Osteocyte (in vitro differentiated cells): ENCODE results near the gene PROM1. TPM values are rescaled to one million over a fixed set of nuclear protein-coding genes. Genes with fewer than 3 reads are reported as not detected.

Source experiments
- DNase-seq: peaks from one replicate; pipeline ENCODE4 v3.0.0; 2021; ENCODE audit warnings: mixed read lengths; ENCODE audit not compliant: unreplicated experiment; ENCODE audit errors: extremely low spot score
- H3K27ac Mint-ChIP-seq: one replicate; pipeline ENCODE4 v1.8.0; 2021; ENCODE audit warnings: mild to moderate bottlenecking, mixed read lengths; ENCODE audit not compliant: unreplicated experiment
- H3K27me3 Mint-ChIP-seq: one replicate; pipeline ENCODE4 v1.8.0; 2021; ENCODE audit warnings: mixed read lengths; ENCODE audit not compliant: unreplicated experiment
- H3K36me3 Mint-ChIP-seq: one replicate; pipeline ENCODE4 v1.8.0; 2021; ENCODE audit warnings: mixed read lengths; ENCODE audit not compliant: unreplicated experiment
- H3K4me1 Mint-ChIP-seq: one replicate; pipeline ENCODE4 v1.8.0; 2021; ENCODE audit warnings: mixed read lengths; ENCODE audit not compliant: unreplicated experiment
- H3K4me3 Mint-ChIP-seq: one replicate; pipeline ENCODE4 v1.8.0; 2021; ENCODE audit warnings: mild to moderate bottlenecking, moderate library complexity, mixed read lengths; ENCODE audit not compliant: unreplicated experiment
- H3K9me3 Mint-ChIP-seq: one replicate; pipeline ENCODE4 v1.8.0; 2021; ENCODE audit warnings: mixed read lengths; ENCODE audit not compliant: unreplicated experiment
- long read RNA-seq: library from polyadenylated mRNA; unstranded; transcript quantifications from one replicate; pipeline ENCODE4 v2.0.0, GENCODE V29; 2021
- total RNA-seq: library from RNA; stranded (reverse); gene quantifications from 2 replicates; pipeline ENCODE4 v1.2.1, GENCODE V29; 2021
- TF ChIP-seq, protein P1 (sequence below): fragments of 200-600 bp; sonication (generic); IDR thresholded peaks from 2 replicates; pipeline ENCODE4 v1.5.0; 2021; ENCODE audit warnings: antibody characterized with exemption, mild to moderate bottlenecking, moderate library complexity

PROM1 gene
- not detected in 2 replicates for total RNA-seq
- long read RNA-seq, result 0 reads

GRCh38 chr4:16083241-16084191 lies at the start of gene PROM1:
Gene PROM1, minus strand, starts transcription at chr4:16084023. Its CDS starts 8,117 bp downstream, at chr4:16075906.
- no peaks in the 10 kb centered on the region for H3K9me3 Mint-ChIP-seq
- H3K36me3 Mint-ChIP-seq, result no peaks in the 10 kb centered on the region
- TF ChIP-seq, protein P1, sequence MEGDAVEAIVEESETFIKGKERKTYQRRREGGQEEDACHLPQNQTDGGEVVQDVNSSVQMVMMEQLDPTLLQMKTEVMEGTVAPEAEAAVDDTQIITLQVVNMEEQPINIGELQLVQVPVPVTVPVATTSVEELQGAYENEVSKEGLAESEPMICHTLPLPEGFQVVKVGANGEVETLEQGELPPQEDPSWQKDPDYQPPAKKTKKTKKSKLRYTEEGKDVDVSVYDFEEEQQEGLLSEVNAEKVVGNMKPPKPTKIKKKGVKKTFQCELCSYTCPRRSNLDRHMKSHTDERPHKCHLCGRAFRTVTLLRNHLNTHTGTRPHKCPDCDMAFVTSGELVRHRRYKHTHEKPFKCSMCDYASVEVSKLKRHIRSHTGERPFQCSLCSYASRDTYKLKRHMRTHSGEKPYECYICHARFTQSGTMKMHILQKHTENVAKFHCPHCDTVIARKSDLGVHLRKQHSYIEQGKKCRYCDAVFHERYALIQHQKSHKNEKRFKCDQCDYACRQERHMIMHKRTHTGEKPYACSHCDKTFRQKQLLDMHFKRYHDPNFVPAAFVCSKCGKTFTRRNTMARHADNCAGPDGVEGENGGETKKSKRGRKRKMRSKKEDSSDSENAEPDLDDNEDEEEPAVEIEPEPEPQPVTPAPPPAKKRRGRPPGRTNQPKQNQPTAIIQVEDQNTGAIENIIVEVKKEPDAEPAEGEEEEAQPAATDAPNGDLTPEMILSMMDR, result no peak
- peaks cover 80% of the 10 kb centered on the region for H3K27me3 Mint-ChIP-seq
- DNase-seq, result no peak
- H3K4me1 Mint-ChIP-seq, result peaks cover 17% of the 10 kb centered on the region
- peak within 1 kb of the TSS; percentile 71 for H3K4me3 Mint-ChIP-seq
- no peak within 1 kb of the TSS for H3K27ac Mint-ChIP-seq

- Mint-ChIP-seq H3K4me3 (no peak overlapping the region), H3K9me3 (peaks cover 8% of the 10 kb centered on the region), H3K27me3 (peaks cover 41% of the 10 kb centered on the region), H3K36me3 (no peaks in the 10 kb centered on the region), H3K4me1 (no peaks in the 10 kb centered on the region), H3K27ac (no peak overlapping the region)
- DNase-seq, result no peak
- TF ChIP-seq, protein P1, result no peak
Observed at GRCh38 chr4:16133406-16133805, 49.6 kb upstream of the PROM1 start.

DNA sequence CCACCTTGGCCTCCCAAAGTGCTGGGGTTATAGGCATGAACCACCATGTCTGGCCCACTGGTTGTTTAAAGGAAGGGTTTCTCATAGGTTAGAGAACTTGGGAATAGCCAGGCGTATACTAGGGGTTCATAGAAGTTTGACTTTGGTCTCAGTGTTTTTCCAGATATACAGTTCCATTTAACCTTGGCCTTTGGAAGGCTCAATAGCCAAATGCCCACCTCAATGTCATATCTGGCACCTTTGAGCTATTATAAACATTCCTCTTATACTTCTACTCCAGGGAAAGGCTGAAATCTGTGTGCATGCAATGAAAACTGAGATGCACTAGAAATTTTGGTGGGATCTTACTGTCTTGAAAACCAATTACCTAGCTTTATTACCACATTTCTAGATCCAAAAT lies 47.5 kb upstream of the PROM1 start:
- Mint-ChIP-seq H3K4me3 (no peak overlapping the region), H3K27ac (no peak overlapping the region), H3K36me3 (no peaks in the 10 kb centered on the region), H3K9me3 (peaks cover 8% of the 10 kb centered on the region), H3K27me3 (peaks cover 43% of the 10 kb centered on the region), H3K4me1 (no peaks in the 10 kb centered on the region)
- no peak for DNase-seq
- TF ChIP-seq, protein P1, result no peak

DNA sequence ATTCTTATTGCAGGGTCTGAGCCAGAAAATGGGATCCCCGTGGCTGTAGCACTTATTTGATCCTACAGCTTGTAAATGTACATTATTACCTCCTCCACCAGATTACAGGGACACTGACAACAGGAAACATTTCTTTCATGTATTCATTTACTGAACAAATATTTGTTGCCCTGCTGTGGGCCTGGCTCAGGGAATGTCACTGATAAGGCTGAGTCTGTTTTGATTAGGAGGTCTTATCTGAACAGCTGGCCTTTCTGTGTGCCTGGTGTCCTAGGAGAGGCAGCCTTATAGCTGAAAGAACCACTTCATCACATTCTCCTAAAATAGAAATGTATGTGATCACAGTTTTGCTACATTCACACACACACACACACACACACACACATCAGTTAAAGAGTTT lies 45.5 kb upstream of the PROM1 start:
- Mint-ChIP-seq H3K9me3 (peaks cover 4% of the 10 kb centered on the region), H3K27ac (no peak overlapping the region), H3K4me3 (no peak overlapping the region), H3K4me1 (no peaks in the 10 kb centered on the region), H3K27me3 (peaks cover 46% of the 10 kb centered on the region), H3K36me3 (no peaks in the 10 kb centered on the region)
- DNase-seq, result no peak
- TF ChIP-seq, protein P1, result no peak

GRCh38 chr4:16126714-16127113 lies 42.9 kb upstream of the PROM1 start:
- no peak for DNase-seq
- H3K27ac Mint-ChIP-seq, result no peak overlapping the region
- H3K36me3 Mint-ChIP-seq, result no peaks in the 10 kb centered on the region
- no peaks in the 10 kb centered on the region for H3K4me1 Mint-ChIP-seq
- no peaks in the 10 kb centered on the region for H3K9me3 Mint-ChIP-seq
- H3K4me3 Mint-ChIP-seq, result no peak overlapping the region
- peaks cover 43% of the 10 kb centered on the region for H3K27me3 Mint-ChIP-seq
- TF ChIP-seq, protein P1, result no peak
